GM12878 (cell line): ENCODE results near the gene WNT9A. TPM values are rescaled to one million over a fixed set of nuclear protein-coding genes. Genes with fewer than 3 reads are reported as not detected.

ENCODE experiments used
- ATAC-seq: fragments of 200-7000 bp; cut with Tn5 transposase; 3 replicates; pipeline ENCODE4 v1.9.1; 2020; ENCODE audit warnings: mild to moderate bottlenecking, moderate library complexity
- BruUV-seq: library from RNA; stranded (reverse); fragments of 400-500 nt; replicated peaks from 2 replicates; lab custom pipeline; 2021; lab: Mats Ljungman, UMichigan
- CTCF ChIA-PET: fragments of 300-600 bp; sonication (Branson Sonifier 250); formaldehyde crosslinking; extraction: SDS; loops from one replicate; lab custom pipeline; 2021; ENCODE audit warnings: inconsistent platforms; lab: Yijun Ruan, JAX
- POLR2A ChIA-PET: fragments of 350-600 bp; formaldehyde crosslinking; extraction: SDS; loops from one replicate; lab custom pipeline; 2021; ENCODE audit warnings: inconsistent platforms; lab: Charles Lee
- RAD21 ChIA-PET: fragments of 300-600 bp; sonication (Branson Sonifier 250); formaldehyde crosslinking; loops from one replicate; lab custom pipeline; 2023; ENCODE audit warnings: antibody characterized with exemption; ENCODE audit not compliant: unreplicated experiment; lab: Charles Lee
- SMC1A ChIA-PET: fragments of 300-600 bp; sonication (Branson Sonifier 250); formaldehyde crosslinking; loops from one replicate; lab custom pipeline; 2023; ENCODE audit not compliant: unreplicated experiment, uncharacterized antibody; lab: Charles Lee
- DNase-seq: peaks from one replicate; pipeline ENCODE4 v3.0.0-alpha.2; 2011; ENCODE audit warnings: low read depth, low spot score
- FAIRE-seq: peaks from 3 replicates; lab custom pipeline; 2011; peaks lifted over from hg19 to GRCh38; lab: Jason Lieb, UNC
- H2AFZ ChIP-seq: 2 replicates; pipeline ENCODE4 v1.6.0; 2011; ENCODE audit warnings: low read depth, low read length, control low read depth; ENCODE audit not compliant: control insufficient read depth
- H3K27ac ChIP-seq: 2 replicates; pipeline ENCODE4 v1.5.1; 2011; ENCODE audit warnings: control low read depth; ENCODE audit not compliant: control insufficient read depth, insufficient read depth
- H3K27me3 ChIP-seq, 2 experiments: replicated peaks in 1 of 2; 2 replicates each; pipeline versions ENCODE4 v1.6.0 to v1.6.1; 2011; ENCODE audit warnings: low read length in 1 of 2; ENCODE audit not compliant: control insufficient read depth in 2 of 2, insufficient read depth in 2 of 2
- H3K36me3 ChIP-seq, 2 experiments: 2 replicates each; pipeline ENCODE4 v1.5.1; 2011; ENCODE audit warnings: low read length in 1 of 2; ENCODE audit not compliant: control insufficient read depth in 2 of 2, insufficient read depth in 2 of 2
- H3K4me1 ChIP-seq: 2 replicates; pipeline ENCODE4 v1.6.1; 2011; ENCODE audit warnings: mild to moderate bottlenecking, low read length, moderate library complexity, mixed read lengths; ENCODE audit not compliant: control insufficient read depth, insufficient read depth
- H3K4me2 ChIP-seq: 2 replicates; pipeline ENCODE4 v1.6.0; 2011; ENCODE audit warnings: control low read depth; ENCODE audit not compliant: control insufficient read depth, insufficient read depth
- H3K4me3 ChIP-seq: fragments of 200-600 bp; sonication (generic); 2 replicates; pipeline ENCODE4 v1.5.1; 2016
- H3K79me2 ChIP-seq: 2 replicates; pipeline ENCODE4 v1.6.0; 2011; ENCODE audit warnings: low read length; ENCODE audit not compliant: control insufficient read depth, insufficient read depth
- H3K9ac ChIP-seq: 2 replicates; pipeline ENCODE4 v1.8.0; 2011; ENCODE audit warnings: low read length, control low read depth, mixed read lengths; ENCODE audit not compliant: control insufficient read depth, insufficient read depth
- H3K9me3 ChIP-seq: replicated peaks from 3 replicates; pipeline ENCODE4 v1.5.1; 2011; ENCODE audit warnings: mild to moderate bottlenecking, low read length; ENCODE audit not compliant: control insufficient read depth, insufficient read depth
- H4K20me1 ChIP-seq: 2 replicates; pipeline ENCODE4 v1.6.0; 2011; ENCODE audit not compliant: control insufficient read depth, insufficient read depth
- ATF7 ChIP-seq: fragments of 450-650 bp; IDR thresholded peaks from 2 replicates; pipeline ENCODE4 v1.6.1; 2016; ENCODE audit warnings: low read depth, mild to moderate bottlenecking
- BACH1 ChIP-seq: fragments of 450-650 bp; IDR thresholded peaks from 2 replicates; pipeline ENCODE4 v1.6.1; 2017; ENCODE audit warnings: mild to moderate bottlenecking, borderline replicate concordance
- CBFB ChIP-seq: IDR thresholded peaks from 2 replicates; pipeline ENCODE4 v1.6.1; 2016; ENCODE audit warnings: antibody characterized with exemption, low read depth
- CHD1 ChIP-seq: IDR thresholded peaks from 2 replicates; pipeline ENCODE4 v1.6.1; 2012; ENCODE audit warnings: low read depth, low read length, improper control_type of control experiment
- FOXK2 ChIP-seq: fragments of 450-650 bp; IDR thresholded peaks from 2 replicates; pipeline ENCODE4 v1.6.1; 2017; ENCODE audit warnings: mild to moderate bottlenecking, moderate library complexity
- GATAD2B ChIP-seq: fragments of 450-650 bp; conservative IDR thresholded peaks from 2 replicates; pipeline ENCODE4 v1.6.1; 2017; ENCODE audit warnings: low read depth, mild to moderate bottlenecking, moderate library complexity
- SUPT20H ChIP-seq: IDR thresholded peaks from 2 replicates; pipeline ENCODE4 v1.6.1; 2011; ENCODE audit warnings: low read depth, mild to moderate bottlenecking, low read length, moderate library complexity, borderline replicate concordance; ENCODE audit not compliant: control insufficient read depth
- TAF1 ChIP-seq: IDR thresholded peaks from 2 replicates; pipeline ENCODE4 v1.6.1; 2011; ENCODE audit warnings: mild to moderate bottlenecking, low read depth, low read length, borderline replicate concordance
- WGBS: methylation state at CpG from one replicate; pipeline ENCODE4 v1.1.6; 2016; ENCODE audit warnings: low lambda C conversion rate; ENCODE audit not compliant: insufficient replicate concordance, insufficient coverage; ENCODE audit errors: missing lambda C conversion rate; 5-methylcytosine and 5-hydroxymethylcytosine counted together
- in situ Hi-C: fragments of 300-500 bp; cut with MboI; formaldehyde crosslinking; loops from 9 replicates; pipeline ENCODE4 v1.14.3; 2018; ENCODE audit warnings: mixed read lengths
- intact Hi-C: fragments of 100-400 bp; cut with micrococcal nuclease; formaldehyde crosslinking; loops from one replicate; pipeline ENCODE4 v1.14.2; 2022; ENCODE audit not compliant: unreplicated experiment
- polyA plus RNA-seq, 11 experiments: library from polyadenylated mRNA; depleted of rRNA in 4 of 11; unstranded in 6 of 11; stranded (reverse) in 5 of 11; fragments of >200 nt; fragmentation: Nextera tagmentation in 4 of 11; fragmentation: Illumina TruSeq in 1 of 11; extraction: Ambion mirVana in 4 of 11; extraction: Trizol in 1 of 11; gene quantifications; 1 replicate in 1 of 11; 2 replicates in 10 of 11; pipeline versions ENCODE4 v1.2.1 to v1.2.3, GENCODE V29; 2011 to 2016; ENCODE audit warnings: inconsistent platforms in 2 of 11, missing spikeins in 2 of 11, low read depth in 1 of 11
- total RNA-seq, 4 experiments: library from RNA; depleted of rRNA in 3 of 4; stranded (reverse); fragments of >200 nt in 3 of 4; fragmentation: Illumina TruSeq in 1 of 4; extraction: Trizol in 1 of 4; gene quantifications; 2 replicates each; pipeline versions ENCODE4 v1.2.1 to v1.2.3, GENCODE V29; 2013 to 2021

Gene WNT9A
- total and polyA plus RNA-seq, 10 of the 15 experiments (the other 5 are each of a cell fraction or from before 2014, with no cell fraction given), result not detected

DNA sequence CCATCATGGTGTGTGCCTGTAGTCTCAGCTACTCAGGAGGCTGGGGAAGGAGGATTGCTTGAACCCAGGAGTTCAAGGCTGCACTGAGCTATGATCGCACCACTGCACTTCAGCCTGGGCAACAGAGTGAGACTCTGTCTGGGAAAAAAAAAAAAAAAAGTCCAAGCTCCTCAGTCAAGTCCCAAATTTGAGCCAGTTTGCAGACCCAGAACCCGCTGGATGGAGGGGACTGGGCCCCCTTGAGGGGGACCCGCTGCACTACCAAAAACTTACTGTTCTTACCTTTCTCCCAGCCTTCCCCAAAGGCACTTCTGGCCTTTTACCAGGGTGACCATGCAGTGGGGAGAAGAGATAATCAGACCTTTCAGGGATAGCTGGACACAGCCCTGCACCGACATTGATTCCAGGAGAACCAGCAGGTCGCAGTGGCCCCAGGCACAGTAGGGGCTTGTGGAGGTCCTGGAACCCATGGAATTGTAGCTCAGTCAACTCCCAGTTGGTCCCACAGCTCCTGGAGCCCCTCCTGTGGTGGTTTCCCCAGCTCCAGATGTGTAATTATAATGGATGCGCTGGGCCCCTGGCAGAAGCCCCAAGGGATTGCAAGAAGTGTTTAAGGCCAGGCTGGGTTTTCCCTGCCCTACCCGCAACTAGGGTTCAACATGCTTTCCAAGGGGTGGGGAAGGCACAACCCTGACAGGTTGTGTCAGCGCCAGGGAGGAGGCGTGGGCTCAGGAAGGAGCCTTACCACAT, 4.1 kb upstream of the WNT9A start:
- Histone ChIP-seq H3K4me3 (no peak overlapping the region), H3K36me3 (no peaks in the 10 kb centered on the region), H2AFZ (no peak overlapping the region), H3K27ac (no peak overlapping the region), H3K4me2 (no peak overlapping the region), H3K4me1 (no peaks in the 10 kb centered on the region), H4K20me1 (no peaks in the 10 kb centered on the region), H3K9ac (no peak overlapping the region), H3K79me2 (no peaks in the 10 kb centered on the region), H3K27me3 (peaks cover 6 to 10% of the 10 kb centered on the region in 2 experiments), H3K9me3 (no peaks in the 10 kb centered on the region)
- ChIA-PET RAD21 (interaction anchor here (2.0 kb wide), 1 partner anchor 470 kb away, joined by 7 read pairs; no protein-coding TSS in a partner anchor), POLR2A (no interaction called here), SMC1A (interaction anchor here (1.0 kb wide), 1 partner anchor 470 kb away, joined by 3 read pairs; no protein-coding TSS in a partner anchor), CTCF (interaction anchor here (0.6 to 3.8 kb wide), 5 partner anchors 125 to 436 kb away, joined by 3 to 34 read pairs (median 4); no protein-coding TSS in a partner anchor)
- in situ Hi-C loops, result loop anchor here (5.0 kb wide), 2 partner anchors 189 to 469 kb away; no protein-coding TSS in a partner anchor
- FAIRE-seq (no peak), ATAC-seq (no peak), DNase-seq (no peak)
- WGBS, result 12% methylated on average over 9 of the region's 9 CpGs
- no TSS peak for BruUV-seq
- TF ChIP-seq TAF1 (no peak), SUPT20H (no peak), GATAD2B (no peak), CHD1 (no peak), FOXK2 (no peak), CBFB (no peak), BACH1 (no peak), ATF7 (no peak)
- intact Hi-C loops, result loop anchor here (5.0 kb wide), 1 partner anchor 189 kb away; no protein-coding TSS in a partner anchor
